Ovary (tissue), 3 donors: ENCODE data around the gene CCNJL.

Source experiments
- POLR2A ChIP-seq: fragments of 450-650 bp; IDR thresholded peaks from one replicate; pipeline ENCODE4 v1.6.1; 2017; ENCODE audit warnings: antibody characterized with exemption, mild to moderate bottlenecking, moderate library complexity
- TF ChIP-seq, protein P1 (sequence below), 3 donors: fragments of 450-650 bp in 2 of 3; fragments of 200-600 bp in 1 of 3; IDR thresholded peaks; one replicate each; pipeline versions ENCODE4 v1.5.1 to v1.8.0; 2016 to 2022; ENCODE audit warnings: antibody characterized with exemption in 3 of 3, mild to moderate bottlenecking in 1 of 3
- donor health status: DM: no; HTN: no; CAD: no.

DNA sequence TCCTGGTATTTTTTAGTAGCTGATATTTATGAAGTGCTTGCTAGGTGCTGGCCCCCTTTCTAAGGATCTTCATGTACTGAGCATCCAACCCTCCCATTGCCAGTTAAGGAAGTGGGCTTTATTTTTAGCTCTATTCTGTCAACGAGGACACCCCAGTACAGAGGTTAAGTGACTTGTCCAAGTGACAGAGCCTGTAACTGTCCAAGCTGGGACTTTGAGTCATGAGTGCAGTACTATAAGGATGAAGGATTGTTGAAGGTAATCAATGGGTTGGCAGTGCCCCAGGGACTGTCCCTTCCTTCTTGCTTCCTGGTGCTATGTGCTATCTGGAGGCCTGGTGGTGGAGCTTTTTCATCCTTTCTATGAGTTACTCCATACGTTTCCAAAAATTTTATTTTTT, 101.0 kb downstream of the CCNJL start:
- TF ChIP-seq, protein P1, sequence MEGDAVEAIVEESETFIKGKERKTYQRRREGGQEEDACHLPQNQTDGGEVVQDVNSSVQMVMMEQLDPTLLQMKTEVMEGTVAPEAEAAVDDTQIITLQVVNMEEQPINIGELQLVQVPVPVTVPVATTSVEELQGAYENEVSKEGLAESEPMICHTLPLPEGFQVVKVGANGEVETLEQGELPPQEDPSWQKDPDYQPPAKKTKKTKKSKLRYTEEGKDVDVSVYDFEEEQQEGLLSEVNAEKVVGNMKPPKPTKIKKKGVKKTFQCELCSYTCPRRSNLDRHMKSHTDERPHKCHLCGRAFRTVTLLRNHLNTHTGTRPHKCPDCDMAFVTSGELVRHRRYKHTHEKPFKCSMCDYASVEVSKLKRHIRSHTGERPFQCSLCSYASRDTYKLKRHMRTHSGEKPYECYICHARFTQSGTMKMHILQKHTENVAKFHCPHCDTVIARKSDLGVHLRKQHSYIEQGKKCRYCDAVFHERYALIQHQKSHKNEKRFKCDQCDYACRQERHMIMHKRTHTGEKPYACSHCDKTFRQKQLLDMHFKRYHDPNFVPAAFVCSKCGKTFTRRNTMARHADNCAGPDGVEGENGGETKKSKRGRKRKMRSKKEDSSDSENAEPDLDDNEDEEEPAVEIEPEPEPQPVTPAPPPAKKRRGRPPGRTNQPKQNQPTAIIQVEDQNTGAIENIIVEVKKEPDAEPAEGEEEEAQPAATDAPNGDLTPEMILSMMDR (IDR thresholded peaks at IDR 0.05), result no peak
- TF ChIP-seq POLR2A, result no peak
